Measurements from ENCODE around the gene PPP1R27.

- TF ChIP-seq EP300 (IDR thresholded peaks at IDR 0.05) (no peak), POLR2A (IDR thresholded peaks at IDR 0.05) (no peak)
Measured at GRCh38 chr17:81865358-81865732, 30.5 kb upstream of the PPP1R27 start.
